Spleen (tissue), 11 donors: Measurements from ENCODE around the gene TUBB6. TPM values are rescaled to one million over a fixed set of nuclear protein-coding genes. Genes with fewer than 3 reads are reported as not detected.

Experiments
- DNase-seq: peaks from one replicate; pipeline ENCODE4 v3.0.0-alpha.2; 2020
- H3K27ac ChIP-seq, 8 donors: fragments of 200-600 bp; sonication (generic) in 7 of 8; 1 replicate in 4 of 8; 2 replicates in 4 of 8; pipeline versions ENCODE4 v1.5.0 to v1.8.0; 2016 to 2021; ENCODE audit warnings: inconsistent platforms in 4 of 8, mild to moderate bottlenecking in 4 of 8, moderate library complexity in 1 of 8
- H3K27me3 ChIP-seq, 7 donors: fragments of 200-600 bp; sonication (generic) in 6 of 7; replicated peaks in 1 of 7; 1 replicate in 4 of 7; 2 replicates in 3 of 7; pipeline versions ENCODE4 v1.5.0 to v1.8.0; 2016 to 2021; ENCODE audit warnings: inconsistent platforms in 3 of 7, mild to moderate bottlenecking in 1 of 7
- H3K36me3 ChIP-seq, 6 donors: fragments of 200-600 bp; sonication (generic) in 5 of 6; 1 replicate in 4 of 6; 2 replicates in 2 of 6; pipeline versions ENCODE4 v1.5.0 to v1.8.0; 2016 to 2021; ENCODE audit warnings: inconsistent platforms in 2 of 6
- H3K4me1 ChIP-seq, 6 donors: fragments of 200-600 bp; sonication (generic) in 5 of 6; 1 replicate in 3 of 6; 2 replicates in 3 of 6; pipeline versions ENCODE4 v1.5.0 to v1.8.0; 2016 to 2021; ENCODE audit warnings: inconsistent platforms in 3 of 6
- H3K4me3 ChIP-seq, 8 donors: fragments of 200-600 bp; sonication (generic) in 7 of 8; 1 replicate in 4 of 8; 2 replicates in 4 of 8; pipeline versions ENCODE4 v1.5.0 to v1.8.0; 2016 to 2021; ENCODE audit warnings: inconsistent platforms in 4 of 8, mild to moderate bottlenecking in 4 of 8, moderate library complexity in 2 of 8
- H3K9me3 ChIP-seq, 8 donors: fragments of 200-600 bp; sonication (generic) in 7 of 8; 1 replicate in 4 of 8; 2 replicates in 4 of 8; pipeline versions ENCODE4 v1.5.0 to v1.8.0; 2016 to 2021; ENCODE audit warnings: inconsistent platforms in 4 of 8
- CTCF ChIP-seq, 11 experiments: fragments of 200-600 bp in 7 of 11; fragments of 450-650 bp in 4 of 11; sonication (generic) in 4 of 11; IDR thresholded peaks in 8 of 11; conservative IDR thresholded peaks in 3 of 11; 1 replicate in 7 of 11; 2 replicates in 4 of 11; pipeline versions ENCODE4 v1.4.0 to v1.8.0; 2016 to 2021; ENCODE audit warnings: antibody characterized with exemption in 11 of 11, inconsistent platforms in 4 of 11, mild to moderate bottlenecking in 1 of 11
- POLR2A ChIP-seq, 3 donors: fragments of 450-650 bp; IDR thresholded peaks; one replicate each; pipeline ENCODE4 v1.5.1; 2017; ENCODE audit warnings: antibody characterized with exemption in 3 of 3, mild to moderate bottlenecking in 1 of 3
- POLR2AphosphoS5 ChIP-seq, 3 donors: sonication (generic); formaldehyde crosslinking; IDR thresholded peaks; one replicate each; pipeline ENCODE4 v1.5.1; 2017; ENCODE audit warnings: antibody characterized with exemption in 3 of 3
- WGBS, 5 donors: extraction: QIAGEN DNeasy Blood & Tissue Kit in 3 of 5; methylation state at CpG; one replicate each; pipeline versions ENCODE4 v1.1.5 to v1.1.7; 2013 to 2018; 5-methylcytosine and 5-hydroxymethylcytosine counted together
- intact Hi-C: fragments of 100-400 bp; cut with DNase I; formaldehyde crosslinking; loops from one replicate; pipeline ENCODE4 v1.15.0; 2023; ENCODE audit warnings: low total_unique reads
- polyA plus RNA-seq, 3 donors: library from polyadenylated mRNA; stranded (reverse); fragments of 200-250 nt; gene quantifications; one replicate each; pipeline ENCODE4 v1.2.1, GENCODE V29; 2013
- total RNA-seq, 7 donors: library from RNA; depleted of rRNA in 3 of 7; stranded (reverse); fragments of >200 nt in 3 of 7; fragmentation: NEBNext Ultra II Directional in 4 of 7; extraction: Animal tissue kit (Norgen Biotek cat#: 25700) in 4 of 7; gene quantifications; one replicate each; pipeline versions ENCODE4 v1.1.0 to v1.2.1, GENCODE V29; 2016 to 2021
- donor health status: healthy with polysubstance abuse.
- donor health status: DM: no; HTN: no; CAD: no; lungs with moderate emphysema.
- donor health status: DM: no; HTN: no; CAD: no.
- donor health status: Bipolar disorder and iron deficiency.
- donor health status: healthy.
- donor health status: DM: no; HTN: no; CAD: no.
- donor health status: DM: yes; HTN: yes; CAD: no.

Gene TUBB6
- total and polyA plus RNA-seq, 10 donors: 29.0 to 65.6 (median 40.3) TPM

GRCh38 chr18:12309683-12310198 lies 1.7 kb downstream of the TUBB6 start:
- peaks cover 4 to 20% (median 17%) of the 10 kb centered on the region in 8 donors for H3K9me3 ChIP-seq
- peaks cover 3 to 54% (median 31%) of the 10 kb centered on the region in 6 donors for H3K4me1 ChIP-seq
- peaks cover 0 to 32% (median 3%) of the 10 kb centered on the region in 6 donors for H3K36me3 ChIP-seq
- 40 to 68% (median 58%) methylated on average over 7 of the region's 7 CpGs for WGBS, 5 donors
- no peak for TF ChIP-seq POLR2AphosphoS5 (IDR thresholded peaks at IDR 0.05)
- no peak for TF ChIP-seq POLR2A (IDR thresholded peaks at IDR 0.05)
- TF ChIP-seq CTCF (IDR thresholded peaks at IDR 0.05 in 8 of 11, conservative IDR thresholded peaks at IDR 0.05 in 3 of 11): no peak
- H3K4me3 ChIP-seq: peak overlapping the region in 5 of 8 donors; percentile 58 to 83 (median 62)
- no peak for DNase-seq
- peaks cover 0 to 55% (median 7%) of the 10 kb centered on the region in 7 donors for H3K27me3 ChIP-seq
- intact Hi-C loops: no loop called here
- H3K27ac ChIP-seq: peak overlapping the region in 3 of 8 donors; percentile 24 to 93 (median 89)

GRCh38 chr18:12310762-12311161 lies 2.7 kb downstream of the TUBB6 start:
- Histone ChIP-seq H3K4me1 (peaks cover 9 to 65% (median 40%) of the 10 kb centered on the region in 6 donors), H3K27me3 (peaks cover 0 to 45% (median 7%) of the 10 kb centered on the region in 7 donors), H3K9me3 (peaks cover 4 to 20% (median 17%) of the 10 kb centered on the region in 8 donors), H3K27ac (no peak overlapping the region), H3K36me3 (peaks cover 0 to 32% (median 3%) of the 10 kb centered on the region in 6 donors), H3K4me3 (no peak overlapping the region)
- WGBS, 5 donors: 90 to 96% (median 95%) methylated on average over 6 of the region's 6 CpGs
- intact Hi-C loops: no loop called here
- TF ChIP-seq POLR2AphosphoS5 (IDR thresholded peaks at IDR 0.05) (no peak), POLR2A (IDR thresholded peaks at IDR 0.05) (no peak), CTCF (IDR thresholded peaks at IDR 0.05 in 8 of 11, conservative IDR thresholded peaks at IDR 0.05 in 3 of 11) (no peak)
- DNase-seq: no peak

GRCh38 chr18:12312976-12313375 lies 4.9 kb downstream of the TUBB6 start:
- peaks cover 0 to 32% (median 3%) of the 10 kb centered on the region in 6 donors for H3K36me3 ChIP-seq
- H3K27me3 ChIP-seq: peaks cover 0 to 22% (median 6%) of the 10 kb centered on the region in 7 donors
- no peak overlapping the region for H3K27ac ChIP-seq
- intact Hi-C loops: no loop called here
- peaks cover 12 to 60% (median 40%) of the 10 kb centered on the region in 6 donors for H3K4me1 ChIP-seq
- TF ChIP-seq POLR2A (IDR thresholded peaks at IDR 0.05): no peak
- no peak for TF ChIP-seq CTCF (IDR thresholded peaks at IDR 0.05 in 8 of 11, conservative IDR thresholded peaks at IDR 0.05 in 3 of 11)
- TF ChIP-seq POLR2AphosphoS5 (IDR thresholded peaks at IDR 0.05): no peak
- H3K9me3 ChIP-seq: peaks cover 4 to 20% (median 17%) of the 10 kb centered on the region in 8 donors
- H3K4me3 ChIP-seq: no peak overlapping the region
- DNase-seq: no peak

GRCh38 chr18:12313530-12314245 lies 5.6 kb downstream of the TUBB6 start:
- DNase-seq: no peak
- peak overlapping the region in 1 of 8 donors; percentile 11 for H3K27ac ChIP-seq
- peaks cover 0 to 15% (median 2%) of the 10 kb centered on the region in 7 donors for H3K27me3 ChIP-seq
- H3K4me3 ChIP-seq: no peak overlapping the region
- peaks cover 0 to 32% (median 3%) of the 10 kb centered on the region in 6 donors for H3K36me3 ChIP-seq
- H3K4me1 ChIP-seq: peaks cover 12 to 61% (median 41%) of the 10 kb centered on the region in 6 donors
- H3K9me3 ChIP-seq: peaks cover 4 to 20% (median 17%) of the 10 kb centered on the region in 8 donors
- intact Hi-C loops: no loop called here
- TF ChIP-seq POLR2A (IDR thresholded peaks at IDR 0.05) (no peak), POLR2AphosphoS5 (IDR thresholded peaks at IDR 0.05) (no peak), CTCF (IDR thresholded peaks at IDR 0.05 in 8 of 11, conservative IDR thresholded peaks at IDR 0.05 in 3 of 11) (no peak)
- WGBS, 5 donors: 90 to 95% (median 92%) methylated on average over 5 of the region's 5 CpGs
